ENCODE measurements around the gene LRPAP1.
"Not testable (repeated sequence)": the region's sequence is repeated elsewhere in the genome, so short reads cannot be mapped to it uniquely, and the experiment has no call there.

The LRPAP1 gene

DNA sequence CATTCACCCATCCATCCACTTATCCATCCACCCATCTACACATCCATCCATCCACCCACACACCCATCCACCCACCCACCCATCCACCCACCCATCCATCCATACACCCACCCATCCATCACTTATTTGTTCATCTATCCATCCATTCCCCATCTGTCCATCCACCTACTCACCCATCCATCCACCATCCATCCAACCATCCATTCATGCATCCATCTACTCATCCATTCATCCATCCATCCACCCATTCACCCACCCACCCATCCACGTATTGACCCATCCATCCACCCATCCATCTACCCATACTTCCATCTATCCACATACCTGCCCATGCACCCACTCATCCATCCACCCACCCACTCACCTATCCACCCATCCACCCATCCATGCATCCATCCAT, 28.2 kb upstream of the LRPAP1 start:
- not testable (repeated sequence) for DNase-seq

DNA sequence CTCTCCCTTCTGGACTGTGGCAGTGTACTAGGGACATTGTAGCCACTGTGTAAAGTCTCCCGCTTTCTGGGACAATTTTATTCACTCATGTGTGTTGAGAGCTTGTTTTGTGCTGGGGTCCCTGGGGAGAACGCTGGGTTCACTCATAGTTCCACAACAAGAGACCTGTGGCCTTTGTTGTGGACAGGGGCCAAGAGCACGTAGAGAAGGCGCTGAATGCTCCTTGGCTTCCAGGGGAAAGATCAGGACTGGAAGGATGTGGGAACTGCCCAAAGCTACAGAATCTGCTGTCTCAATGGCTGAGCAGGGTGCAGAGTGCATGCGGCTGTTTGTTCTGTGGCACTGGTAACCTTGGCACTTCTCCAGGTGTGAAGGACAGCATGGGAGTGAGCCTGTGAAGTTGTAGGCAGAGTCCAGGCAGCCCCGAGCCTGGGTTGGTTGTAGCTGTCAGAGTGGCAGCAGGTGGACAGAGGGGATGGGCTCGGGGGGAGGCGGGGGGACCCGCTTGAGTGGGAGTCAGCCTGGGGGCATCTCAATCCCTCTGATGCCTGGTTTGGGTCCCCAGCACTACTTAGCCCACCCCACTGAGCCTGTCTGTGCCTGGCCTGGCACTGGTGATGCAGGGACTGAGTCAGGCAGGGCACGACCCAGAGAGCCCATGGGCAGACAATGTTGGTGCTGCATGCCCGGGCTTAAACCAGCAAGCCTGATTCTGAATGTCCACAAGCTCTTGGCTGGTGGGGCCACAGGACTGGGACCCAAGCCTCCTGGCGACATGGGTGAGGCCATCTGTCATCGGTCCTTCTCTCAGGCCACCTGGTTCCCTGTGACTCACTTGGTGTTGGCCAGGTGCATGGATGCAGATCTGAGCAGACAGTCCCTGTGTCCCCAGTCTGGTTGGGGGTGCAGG, 27.4 kb upstream of the LRPAP1 start:
- not testable (repeated sequence) for DNase-seq

DNA sequence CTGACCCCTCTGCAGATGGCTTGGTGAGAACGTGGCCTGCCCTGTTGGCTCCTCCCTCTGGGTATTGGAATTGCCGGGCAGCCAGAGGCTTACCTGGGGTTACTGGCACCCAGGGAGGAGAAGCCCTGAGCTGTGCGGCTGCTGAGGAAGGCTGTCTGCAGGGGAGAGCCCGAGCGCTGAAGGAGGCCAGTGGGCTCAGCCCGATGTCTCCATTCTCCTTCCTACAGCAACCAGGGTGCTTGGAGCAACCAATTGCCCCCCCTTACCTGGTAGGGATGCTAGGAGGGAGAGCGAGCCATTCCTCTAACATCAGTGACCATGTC, 26.3 kb upstream of the LRPAP1 start:
- not testable (repeated sequence) for DNase-seq

DNA sequence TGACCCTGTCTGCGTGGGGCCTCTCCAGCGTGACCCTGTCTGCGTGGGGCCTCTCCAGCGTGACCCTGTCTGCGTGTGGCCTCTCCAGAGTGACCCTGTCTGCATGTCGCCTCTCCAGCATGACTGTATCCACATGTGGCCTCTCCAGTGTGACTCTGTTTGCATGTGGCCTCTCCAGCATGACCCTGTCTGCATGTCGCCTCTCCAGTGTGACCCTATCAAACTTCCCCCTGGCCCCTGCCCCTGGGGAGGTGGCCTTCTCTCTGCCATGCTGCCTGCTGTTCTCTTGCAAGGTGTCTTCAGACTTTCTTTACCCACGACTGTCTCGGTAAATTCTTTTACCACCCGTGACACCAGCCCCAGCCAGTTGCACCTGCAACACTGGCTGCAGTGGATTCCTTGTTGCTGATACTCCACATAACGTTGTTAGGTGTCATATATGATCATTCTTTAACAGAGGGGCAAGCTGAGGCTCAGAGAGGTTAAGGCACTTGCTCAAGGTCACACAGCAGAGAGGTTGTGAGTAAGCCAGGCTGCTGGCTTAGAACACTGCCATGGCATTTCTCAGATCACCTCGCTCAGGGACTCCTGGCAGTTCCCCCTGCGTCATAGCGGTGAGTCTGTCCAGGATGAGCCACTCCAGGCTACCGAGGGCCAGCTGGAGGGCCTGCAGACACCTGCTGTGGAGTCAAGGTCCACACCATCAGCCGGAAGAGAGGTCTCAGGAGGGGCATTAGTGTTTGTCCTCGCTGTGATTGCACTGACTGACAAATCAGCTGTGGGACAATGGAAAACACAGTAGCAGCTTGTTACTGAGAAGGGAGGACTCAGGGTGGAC, 25.7 kb upstream of the LRPAP1 start:
- DNase-seq, result not testable (repeated sequence)

DNA sequence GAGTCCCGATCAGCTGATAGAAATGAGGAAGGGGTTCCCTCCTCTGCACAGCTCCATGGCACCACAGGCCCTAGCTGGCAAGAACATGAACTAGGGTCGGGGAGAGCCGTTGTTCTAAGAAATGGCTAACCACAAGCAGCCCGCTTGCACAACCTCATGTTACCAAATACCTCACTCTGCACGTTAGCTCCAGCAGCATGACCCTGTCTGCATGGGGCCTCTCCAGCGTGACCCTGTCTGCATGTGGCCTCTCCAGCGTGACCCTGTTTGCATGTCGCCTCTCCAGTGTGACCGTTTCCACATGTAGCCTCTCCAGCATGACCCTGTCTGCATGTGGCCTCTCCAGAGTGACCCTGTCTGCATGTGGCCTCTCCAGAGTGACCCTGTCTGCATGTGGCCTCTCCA, 24.9 kb upstream of the LRPAP1 start:
- not testable (repeated sequence) for DNase-seq

DNA sequence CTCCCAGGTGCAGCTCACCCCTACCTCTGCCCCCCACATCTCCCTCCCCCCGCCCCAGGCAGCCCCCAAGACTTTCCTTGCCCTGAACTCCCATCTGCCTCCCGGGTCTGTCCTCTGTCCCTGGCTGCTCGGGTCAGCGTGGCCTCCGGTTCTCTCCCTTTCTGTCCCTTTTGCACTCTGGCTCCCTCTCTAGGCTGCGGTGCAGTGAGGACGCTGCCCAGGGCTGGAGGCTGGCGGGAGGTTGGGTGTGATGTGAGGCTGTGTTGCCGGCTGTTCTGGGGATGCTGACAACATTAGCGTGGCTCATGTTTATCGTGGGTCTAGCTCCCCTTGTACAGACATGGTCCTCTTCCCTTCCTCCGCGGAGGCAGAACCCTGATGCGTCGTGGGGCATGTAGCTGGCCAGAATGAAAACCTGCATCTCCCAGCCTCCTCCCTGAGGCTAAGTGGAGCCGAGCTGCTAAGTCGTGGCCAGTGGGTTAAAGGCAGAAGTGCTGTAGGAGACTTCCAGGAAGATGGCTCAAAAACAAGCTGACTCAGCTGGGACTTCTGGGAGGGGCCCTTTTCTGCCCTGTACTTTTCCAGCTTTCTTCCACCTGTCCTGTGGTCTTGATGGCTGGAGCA, 24.1 kb upstream of the LRPAP1 start:
- DNase-seq, result not testable (repeated sequence)

DNA sequence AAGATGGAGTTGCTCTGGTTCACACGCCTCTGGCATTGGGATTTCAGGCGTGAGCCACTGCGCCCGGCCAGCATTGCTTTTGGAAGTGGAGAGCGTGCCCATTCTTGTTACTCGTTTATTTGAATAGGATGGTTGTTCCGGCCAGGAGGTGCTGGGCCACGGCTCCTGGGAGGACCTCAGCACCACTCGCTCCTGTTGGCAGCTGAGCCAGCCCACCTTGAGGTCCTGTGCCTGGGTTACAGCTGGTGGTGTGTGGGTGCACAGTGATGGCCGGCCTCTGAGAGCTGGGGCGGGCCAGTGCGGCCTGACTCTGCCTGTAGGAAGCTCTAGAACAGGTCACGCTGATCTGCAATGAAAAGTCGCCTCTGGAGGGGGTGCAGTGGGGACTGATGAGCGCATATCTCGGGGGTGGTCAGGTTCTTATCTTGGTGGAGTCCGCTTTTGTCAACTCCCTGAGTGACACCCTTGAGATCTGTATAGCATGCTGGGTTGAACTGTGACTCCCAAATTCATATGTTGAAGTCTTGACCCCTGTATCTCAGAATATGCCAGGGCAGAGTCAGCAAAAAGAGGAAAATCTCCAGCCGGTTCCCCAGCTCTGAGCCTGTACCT, 23.3 kb upstream of the LRPAP1 start:
- DNase-seq, result not testable (repeated sequence)

DNA sequence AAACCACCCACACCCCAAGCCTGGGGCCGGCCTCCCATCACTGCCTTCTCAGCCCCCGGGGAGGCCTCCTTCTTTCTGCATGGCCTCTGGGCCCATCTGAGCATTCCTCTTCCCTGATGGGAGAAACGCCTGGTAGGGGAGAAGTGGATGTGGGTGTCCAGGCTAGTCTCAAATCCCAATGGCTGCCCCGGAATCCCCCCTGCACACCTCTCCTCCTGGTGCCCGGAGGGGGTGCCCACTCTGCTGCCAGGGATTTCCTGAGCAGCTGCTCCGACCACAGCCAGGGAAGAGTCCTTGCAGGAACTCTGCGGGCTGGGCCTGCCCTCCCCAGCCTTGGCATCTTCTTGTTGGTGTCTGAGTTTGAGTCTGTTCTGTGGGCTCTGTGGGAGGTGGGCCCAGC, 19.1 kb upstream of the LRPAP1 start:
- not testable (repeated sequence) for DNase-seq

DNA sequence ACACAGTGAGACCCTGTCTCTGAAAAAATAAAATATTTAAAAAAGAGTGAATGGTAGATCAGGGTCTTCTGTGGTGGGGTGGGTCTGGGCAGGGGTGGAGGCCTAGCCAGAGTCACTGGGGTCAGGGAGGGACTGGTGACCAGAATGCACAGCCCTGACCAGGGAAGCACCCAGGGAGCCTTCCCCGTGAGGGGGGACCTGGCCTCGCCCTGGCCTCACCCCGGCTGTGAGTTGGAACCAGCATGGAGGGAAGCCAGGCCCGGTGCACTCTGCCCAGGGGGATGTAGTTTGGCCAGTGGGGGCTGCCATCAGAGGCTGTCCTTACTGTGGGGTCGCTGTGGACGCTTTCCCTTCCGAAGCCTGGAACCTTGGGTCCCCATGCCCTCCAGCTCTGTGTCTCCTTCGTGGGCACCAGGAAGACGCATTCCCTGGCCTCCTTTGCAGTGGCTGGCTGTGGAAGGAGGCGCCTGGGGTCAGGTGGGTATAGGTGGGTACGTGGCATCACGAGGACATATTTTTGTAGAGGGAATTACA, 18.6 kb upstream of the LRPAP1 start:
- not testable (repeated sequence) for DNase-seq

DNA sequence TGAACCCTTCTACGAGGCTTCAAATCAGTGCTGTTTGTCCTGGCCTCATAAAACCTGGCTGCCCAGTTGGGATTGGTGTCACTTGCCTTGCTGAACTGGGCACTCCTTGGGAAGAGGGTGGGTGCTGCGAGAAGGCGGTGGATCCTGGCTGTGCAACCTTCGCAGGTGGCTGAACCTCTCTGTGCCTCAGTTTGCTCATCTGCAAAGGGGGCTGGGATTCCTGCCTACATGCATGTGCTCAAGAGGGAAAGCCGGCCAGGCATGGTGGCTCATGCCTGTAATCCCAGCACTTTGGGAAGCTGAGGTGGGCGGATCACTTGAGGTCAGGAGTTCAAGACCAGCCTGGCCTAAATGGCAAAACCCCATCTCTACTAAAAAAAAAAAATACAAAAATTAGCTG, 17.8 kb upstream of the LRPAP1 start:
- not testable (repeated sequence) for DNase-seq

DNA sequence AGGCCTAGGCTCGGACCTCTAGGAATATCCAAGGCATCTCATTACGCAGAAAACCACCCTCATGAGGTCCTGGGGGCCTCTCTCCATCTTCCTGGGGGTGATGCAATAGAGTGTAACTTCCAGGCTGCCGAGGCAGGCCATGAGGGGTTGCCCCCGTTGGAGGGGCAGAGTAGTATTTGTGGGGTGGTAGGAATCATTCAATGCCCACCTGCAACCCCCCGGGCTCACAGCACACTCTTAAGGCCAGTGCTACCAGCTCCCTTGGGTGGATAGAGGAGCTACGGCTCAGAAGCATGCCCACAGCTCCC, 17.4 kb upstream of the LRPAP1 start:
- not testable (repeated sequence) for DNase-seq

DNA sequence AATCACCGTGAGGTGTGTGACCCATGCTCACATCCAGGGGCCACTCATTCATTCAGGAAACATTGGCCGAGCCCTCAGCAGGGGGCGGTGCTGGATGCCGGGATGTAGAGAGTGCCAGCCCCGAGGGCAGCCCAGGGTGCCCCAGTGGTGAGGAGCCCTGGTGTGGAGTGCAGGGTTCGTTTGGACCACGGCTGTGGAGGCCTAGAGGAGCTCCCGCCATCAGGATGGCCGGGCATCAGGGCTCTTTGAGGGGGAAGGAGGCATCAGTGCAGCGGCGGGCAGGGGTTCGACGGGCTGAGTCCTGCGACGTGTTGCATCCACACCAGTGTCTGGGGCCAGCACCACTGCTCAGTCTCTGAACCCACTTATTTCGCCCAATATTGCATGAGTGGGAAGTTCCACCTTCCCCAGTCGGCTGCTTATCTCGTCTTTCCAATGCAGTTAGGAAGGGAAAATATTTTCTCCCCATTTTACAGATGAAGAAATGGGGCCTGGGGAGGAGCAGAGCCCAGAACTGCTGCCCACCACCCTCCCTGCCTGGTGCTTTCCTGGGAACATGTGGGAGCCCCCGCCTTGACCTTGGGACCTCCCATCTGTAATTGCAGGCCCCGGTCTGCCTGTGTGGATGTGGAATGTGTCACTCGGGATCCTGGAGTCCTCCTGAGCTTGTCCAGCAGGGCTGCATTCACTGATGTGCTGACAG, 16.9 kb upstream of the LRPAP1 start:
- not testable (repeated sequence) for DNase-seq

DNA sequence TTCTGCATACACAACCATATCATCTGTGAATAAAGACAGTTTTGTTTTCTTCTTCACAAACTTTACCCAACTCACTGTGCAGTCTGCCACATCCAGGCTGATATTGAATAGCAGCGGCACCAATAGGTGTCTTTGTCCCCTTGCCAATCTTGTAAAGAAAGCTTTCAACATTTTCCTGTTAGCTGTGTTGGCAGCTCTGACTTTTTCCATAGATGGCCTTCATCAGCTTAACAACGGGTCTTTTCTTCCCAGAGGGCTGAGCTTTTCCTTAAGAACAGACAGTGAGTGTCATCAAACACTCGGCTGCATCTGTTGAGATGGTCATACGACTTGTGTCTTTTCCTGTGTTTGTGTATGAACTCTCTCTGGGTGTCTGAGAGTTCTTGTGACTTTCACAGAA, 14.5 kb upstream of the LRPAP1 start:
- not testable (repeated sequence) for DNase-seq

DNA sequence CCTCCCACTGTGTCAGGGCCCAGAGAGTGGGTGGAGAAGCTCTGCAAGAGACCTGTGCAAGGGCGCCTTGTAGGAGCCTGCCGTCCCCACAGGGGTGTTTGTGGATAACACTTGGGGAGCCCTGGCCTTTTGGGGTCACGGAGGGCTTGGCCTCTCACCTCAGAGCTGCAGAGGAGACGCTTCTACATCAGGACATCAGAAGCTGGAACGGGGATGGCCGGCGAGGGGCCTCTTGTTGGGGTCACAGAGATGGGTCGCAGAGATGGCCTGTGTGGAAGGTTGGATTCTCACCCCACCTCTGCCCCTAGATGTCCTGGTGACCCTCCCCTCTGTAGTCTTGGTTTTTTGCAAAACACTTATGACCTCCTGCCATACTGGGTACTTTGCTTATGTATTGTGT, 13.1 kb upstream of the LRPAP1 start:
- not testable (repeated sequence) for DNase-seq

DNA sequence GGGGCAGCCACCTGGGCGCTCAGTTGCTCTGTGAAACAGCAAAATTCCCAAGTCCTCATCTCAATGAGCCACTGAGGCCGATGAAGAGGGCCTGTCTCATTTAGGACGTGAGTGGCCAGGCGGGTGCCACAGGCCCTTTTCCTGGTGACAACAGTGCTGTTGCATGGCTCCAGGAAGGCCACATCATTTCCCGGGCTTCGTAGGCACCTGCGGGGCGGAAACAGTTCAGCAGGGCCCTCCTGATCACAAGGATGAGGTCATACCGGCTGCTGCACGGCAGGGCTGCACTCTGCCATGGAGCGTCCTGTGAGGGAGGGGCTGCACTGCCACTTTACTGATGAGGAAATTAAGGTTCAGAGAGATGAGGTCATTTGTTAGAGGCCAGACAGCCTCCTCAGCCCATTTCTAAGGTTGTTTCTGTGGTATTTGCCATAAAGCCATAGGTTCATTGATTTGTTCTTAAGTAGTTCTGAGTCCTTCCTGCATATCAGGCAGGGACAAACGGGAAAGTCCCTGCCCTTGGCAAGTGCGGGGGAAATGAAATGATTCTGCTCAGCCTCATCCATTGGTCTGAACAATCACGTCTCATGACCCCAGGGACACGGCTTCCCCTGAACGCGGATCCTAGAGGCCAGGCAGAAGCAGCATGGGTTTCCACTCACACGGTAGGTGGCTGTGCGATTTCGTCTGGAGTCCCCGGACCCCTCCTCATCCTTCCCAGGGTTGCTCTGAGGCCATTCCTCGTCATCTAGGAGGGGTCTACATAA, 12.2 kb upstream of the LRPAP1 start:
- not testable (repeated sequence) for DNase-seq

DNA sequence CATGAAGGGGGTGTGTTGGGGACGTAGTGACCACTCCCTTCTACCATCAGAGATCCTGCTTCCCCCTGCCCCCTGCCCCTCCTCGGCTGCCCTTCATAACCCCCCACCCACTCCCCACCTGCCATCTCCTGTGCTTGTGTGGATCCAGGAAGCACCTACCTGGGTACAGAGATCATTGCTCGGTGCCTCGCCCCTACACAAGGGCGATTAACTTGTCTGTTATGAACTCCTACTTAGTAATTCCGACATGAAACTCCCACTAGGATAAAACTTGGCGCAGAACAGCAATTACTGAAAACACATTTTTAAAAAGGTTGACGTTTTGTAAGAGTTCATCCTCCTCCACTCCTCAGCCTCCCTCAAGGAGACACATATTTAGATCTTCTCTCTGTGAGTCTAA, 11.2 kb upstream of the LRPAP1 start:
- DNase-seq, result not testable (repeated sequence)

DNA sequence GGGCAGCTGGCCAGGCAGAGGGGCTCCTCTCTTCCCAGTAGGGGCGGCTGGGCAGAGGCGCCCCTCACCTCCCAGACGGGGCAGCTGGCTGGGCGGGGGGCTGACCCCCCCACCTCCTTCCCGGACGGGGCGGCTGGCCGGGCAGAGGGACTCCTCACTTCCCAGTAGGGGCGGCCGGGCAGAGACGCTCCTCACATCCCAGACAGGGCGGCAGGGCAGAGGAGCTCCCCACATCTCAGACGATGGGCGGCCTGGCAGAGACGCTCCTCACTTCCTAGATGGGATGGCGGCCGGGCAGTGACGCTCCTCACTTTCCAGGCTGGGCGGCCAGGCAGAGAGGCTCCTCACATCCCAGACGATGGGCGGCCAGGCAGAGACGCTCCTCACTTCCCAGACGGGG, 6.7 kb upstream of the LRPAP1 start:
- not testable (repeated sequence) for DNase-seq

DNA sequence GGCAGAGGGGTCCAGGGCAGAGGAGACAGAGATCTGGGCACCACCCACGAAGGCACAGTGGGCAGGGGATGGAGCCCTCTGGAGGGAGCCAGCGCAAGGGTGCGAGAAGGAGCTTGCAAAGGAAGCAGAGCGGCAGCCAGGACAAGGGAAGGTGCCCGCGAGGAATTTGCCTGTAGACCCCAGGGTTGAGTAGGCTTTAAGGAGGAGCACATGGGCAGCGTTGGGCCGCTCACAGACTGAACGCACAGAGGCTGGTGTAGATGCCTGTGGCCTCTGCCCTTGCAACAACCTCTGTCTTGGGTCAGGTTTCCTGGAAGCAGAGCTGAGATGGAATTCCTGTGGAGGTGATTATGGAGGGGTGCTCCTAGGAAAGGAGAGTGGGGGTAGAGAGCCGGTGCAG, 3.6 kb upstream of the LRPAP1 start:
- DNase-seq, result not testable (repeated sequence)

DNA sequence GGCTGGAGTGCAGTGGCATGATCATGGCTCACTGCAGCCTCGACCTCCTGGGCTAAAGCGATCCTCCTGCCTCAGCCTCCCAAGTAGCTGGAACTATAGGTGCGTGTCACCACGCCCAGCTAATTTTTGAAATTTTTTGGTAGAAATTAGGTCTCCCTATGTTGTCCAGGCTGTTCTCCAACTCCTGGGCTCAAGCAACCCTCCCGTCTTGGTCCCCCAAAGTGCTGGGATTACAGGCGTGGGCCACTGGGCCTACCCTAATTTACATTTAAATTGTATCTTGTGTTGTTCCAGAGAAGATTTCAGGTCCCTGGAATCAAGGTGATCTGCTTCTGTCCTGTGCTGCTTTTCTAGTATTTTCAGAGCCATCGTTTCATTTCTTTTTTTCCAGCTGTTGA, 1.2 kb upstream of the LRPAP1 start:
- no peak for DNase-seq

DNA sequence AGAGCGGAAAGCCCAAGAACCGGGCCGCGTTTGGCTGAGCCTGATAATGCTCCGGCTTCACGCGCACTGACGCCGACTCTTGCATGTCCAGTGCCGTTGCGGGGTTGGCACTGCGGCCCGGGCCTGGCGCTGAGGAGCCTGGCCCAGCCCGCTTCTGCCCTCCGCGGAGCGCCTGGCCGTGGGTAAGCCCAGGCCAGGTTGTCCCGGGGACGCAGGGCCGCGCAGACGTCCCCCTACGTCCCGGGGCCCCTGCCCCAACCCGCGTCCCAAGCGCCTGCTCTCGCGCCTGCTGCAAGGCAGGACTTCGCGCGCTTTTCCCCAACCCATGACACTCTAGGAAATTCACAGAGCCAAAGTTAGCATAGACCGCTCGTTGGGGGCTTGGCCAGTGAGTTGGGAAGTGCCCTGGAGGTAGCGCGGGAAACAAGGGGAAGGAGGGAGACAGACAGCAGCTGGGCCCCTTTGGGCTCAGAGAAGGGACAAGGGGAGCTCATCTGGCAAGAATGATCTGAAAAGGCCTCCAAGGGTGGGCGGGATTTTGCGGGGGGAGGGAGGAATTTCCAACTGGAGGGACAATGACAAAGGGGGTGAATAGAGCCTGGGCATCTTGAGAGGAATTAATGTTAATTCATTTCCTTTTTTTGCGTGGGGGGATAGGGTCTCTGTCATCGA, 665 bp upstream of the LRPAP1 start:
- DNase-seq, result no peak

DNA sequence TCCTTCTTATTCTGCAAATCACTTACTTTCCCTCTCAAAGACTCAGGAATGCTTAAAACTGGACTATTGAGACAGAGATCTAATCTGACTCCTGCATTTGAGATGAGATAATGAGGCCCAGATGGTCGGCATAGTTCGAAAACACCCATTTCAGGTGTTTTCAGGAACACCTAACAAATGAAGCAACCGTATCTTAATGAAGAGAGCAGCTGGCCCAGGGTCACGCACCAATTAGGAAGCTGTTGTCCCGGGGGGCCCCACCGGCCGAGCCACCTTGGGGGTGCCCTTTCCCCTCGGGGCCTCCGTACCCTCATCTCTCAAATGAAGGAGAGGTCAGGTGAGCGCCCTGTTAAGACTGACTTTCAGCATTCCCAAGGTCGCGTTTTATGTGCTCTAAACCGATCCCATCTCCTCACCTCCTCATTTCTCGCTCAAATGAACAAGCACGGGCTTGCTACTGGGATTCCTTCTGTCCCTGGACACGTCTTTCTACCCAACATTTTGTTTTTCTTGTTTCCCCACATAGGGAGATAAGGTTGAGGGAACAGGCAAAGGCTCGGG, 824 bp downstream of the LRPAP1 start:
- no peak for DNase-seq

Data from NCI-H187 treated with DMSO at 0.1 percent for 48 hours (cell line).